Measurements from ENCODE around the gene SAE1. TPM values are rescaled to one million over a fixed set of nuclear protein-coding genes. Genes with fewer than 3 reads are reported as not detected.

SAE1 gene
- total RNA-seq, 1 donor from 2014 or later = 96.2 TPM

- DNase-seq (ENCODE audit: low spot score in 2 of 2) (no peak), FAIRE-seq (no peak)
These were observed 69.9 kb downstream of the SAE1 start for GRCh38 chr19:47200530-47200929.

DNA sequence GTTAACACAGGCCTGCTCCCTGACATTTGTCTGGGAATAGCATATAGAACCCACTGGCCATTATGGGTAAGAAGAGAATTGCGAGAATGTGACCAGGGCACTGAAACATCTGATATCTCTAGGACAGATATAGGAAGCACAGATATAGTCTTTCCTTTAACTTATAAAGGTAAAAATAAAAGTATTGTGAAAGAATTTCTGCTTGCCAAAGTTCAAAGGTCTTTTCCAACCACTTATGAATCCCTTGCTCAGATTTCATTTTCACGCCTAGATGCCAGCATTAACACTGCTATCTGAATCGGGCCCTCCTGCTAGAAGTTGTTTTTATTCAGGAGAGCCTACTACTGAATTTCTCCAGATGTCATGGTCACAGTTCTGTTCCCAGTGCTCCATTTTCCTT is 72.6 kb downstream of the SAE1 start:
- FAIRE-seq = no peak
- DNase-seq (ENCODE audit: low spot score in 2 of 2) = no peak

GRCh38 chr19:47209319-47210179 is 78.9 kb downstream of the SAE1 start:
- no peak for DNase-seq (ENCODE audit: low spot score in 2 of 2)
- no peak for FAIRE-seq

DNA sequence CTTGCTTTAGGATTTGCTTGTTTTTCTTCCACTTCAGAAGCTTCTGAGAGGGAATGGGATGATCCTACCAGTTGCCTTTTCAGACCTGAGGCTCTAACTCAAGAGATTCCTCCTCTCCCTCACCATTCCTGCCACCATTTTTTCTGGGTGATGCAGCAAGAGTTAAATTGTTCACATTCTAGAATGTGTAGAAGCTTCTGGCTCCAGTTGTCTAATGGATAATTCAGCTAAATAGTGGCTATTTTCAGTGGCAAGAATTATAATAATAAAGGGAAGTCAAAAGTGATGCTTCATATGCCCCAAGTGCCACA is 79.5 kb downstream of the SAE1 start:
- FAIRE-seq (no peak), DNase-seq (ENCODE audit: low spot score in 2 of 2) (no peak)

DNA sequence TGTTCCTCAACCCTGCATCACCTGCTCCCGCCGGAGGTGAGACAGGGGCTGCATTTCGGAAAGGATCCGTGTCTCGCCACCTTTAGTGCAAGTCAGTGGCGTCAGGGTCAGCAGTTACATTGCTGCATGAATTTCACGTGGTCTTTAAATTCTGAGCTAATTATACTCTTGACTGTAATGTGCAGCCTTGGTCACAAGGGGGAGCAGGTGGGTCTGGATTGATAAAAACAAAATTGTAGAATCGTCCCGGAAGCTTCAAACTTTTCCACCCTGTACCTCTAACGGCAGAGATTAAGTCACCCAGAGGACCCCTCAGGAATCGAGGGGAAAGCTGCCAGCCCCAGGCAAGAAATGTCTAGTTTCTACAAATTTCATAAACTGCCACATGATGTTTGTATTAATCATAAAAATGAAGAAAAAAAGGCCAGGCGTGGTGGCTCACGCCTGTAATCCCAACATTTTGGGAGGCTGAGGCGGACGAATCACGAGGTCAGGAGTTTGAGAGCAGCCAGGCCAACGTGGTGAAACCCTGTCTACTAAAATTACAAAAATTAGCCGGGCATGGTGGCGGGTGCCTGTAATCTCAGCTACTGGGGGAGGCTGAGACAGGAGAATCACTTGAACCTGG is 80.2 kb downstream of the SAE1 start:
- FAIRE-seq (no peak), DNase-seq (ENCODE audit: low spot score in 2 of 2) (peak; percentile 50 to 72)

DNA sequence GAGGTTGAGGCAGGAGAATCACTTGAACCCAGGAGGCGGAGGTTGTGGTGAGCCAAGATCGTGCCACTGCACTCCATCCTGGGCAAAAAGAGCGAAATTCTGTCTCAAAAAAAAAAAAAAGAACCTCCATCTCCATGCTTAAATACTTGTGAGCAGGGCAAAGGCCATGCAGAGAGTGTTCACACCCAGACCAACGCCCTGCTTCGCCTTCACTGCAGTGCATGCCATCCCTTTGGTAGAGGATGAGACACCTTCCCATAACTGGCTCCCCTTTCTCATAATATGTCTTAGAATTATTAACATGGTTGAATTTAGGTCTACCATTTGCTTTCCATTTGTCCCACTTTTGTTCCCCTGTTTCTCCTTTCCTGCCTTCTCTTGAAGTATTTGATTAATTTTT is 84.9 kb downstream of the SAE1 start:
- FAIRE-seq = no peak
- DNase-seq (ENCODE audit: low spot score in 2 of 2) = no peak

GRCh38 chr19:47221080-47221841 is 90.6 kb downstream of the SAE1 start:
- DNase-seq (ENCODE audit: low spot score in 2 of 2) (no peak), FAIRE-seq (no peak)

GRCh38 chr19:47221890-47222289 is 91.3 kb downstream of the SAE1 start:
- DNase-seq (ENCODE audit: low spot score in 2 of 2) = no peak
- FAIRE-seq = no peak

DNA sequence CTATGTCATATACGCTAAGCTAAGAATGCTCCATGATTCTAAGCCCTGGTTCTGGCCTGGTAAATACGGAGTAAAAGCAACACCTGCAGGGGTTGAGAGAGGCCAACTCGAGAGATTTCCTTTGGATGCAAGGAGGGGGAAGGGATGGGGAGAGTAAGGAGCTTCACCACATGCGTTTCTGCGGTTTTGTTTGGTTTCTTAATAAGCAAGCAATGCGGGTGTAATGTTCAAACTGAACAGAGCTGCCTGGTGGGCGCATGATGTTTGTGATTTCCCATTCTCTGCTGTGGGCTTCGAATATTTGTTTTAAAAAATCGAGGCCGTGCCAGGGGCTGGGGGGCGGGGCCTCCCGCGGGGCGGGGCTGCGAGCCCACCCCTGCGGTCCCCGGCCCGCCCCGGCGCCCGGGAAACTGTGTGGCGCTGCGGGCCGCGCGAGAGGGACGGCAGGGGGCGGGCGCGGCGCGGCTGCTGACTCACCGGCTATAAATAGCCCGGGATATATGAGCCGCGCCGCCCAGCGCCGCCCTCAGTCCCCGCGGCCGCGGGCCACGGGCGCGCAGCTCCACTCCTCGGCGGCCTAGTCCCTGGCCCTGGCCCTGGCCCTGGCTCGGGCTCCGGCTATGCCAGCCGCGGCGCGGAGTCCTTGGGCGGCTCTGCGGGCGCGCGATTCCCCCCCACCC is 95.3 kb downstream of the SAE1 start:
- no peak for FAIRE-seq

DNA sequence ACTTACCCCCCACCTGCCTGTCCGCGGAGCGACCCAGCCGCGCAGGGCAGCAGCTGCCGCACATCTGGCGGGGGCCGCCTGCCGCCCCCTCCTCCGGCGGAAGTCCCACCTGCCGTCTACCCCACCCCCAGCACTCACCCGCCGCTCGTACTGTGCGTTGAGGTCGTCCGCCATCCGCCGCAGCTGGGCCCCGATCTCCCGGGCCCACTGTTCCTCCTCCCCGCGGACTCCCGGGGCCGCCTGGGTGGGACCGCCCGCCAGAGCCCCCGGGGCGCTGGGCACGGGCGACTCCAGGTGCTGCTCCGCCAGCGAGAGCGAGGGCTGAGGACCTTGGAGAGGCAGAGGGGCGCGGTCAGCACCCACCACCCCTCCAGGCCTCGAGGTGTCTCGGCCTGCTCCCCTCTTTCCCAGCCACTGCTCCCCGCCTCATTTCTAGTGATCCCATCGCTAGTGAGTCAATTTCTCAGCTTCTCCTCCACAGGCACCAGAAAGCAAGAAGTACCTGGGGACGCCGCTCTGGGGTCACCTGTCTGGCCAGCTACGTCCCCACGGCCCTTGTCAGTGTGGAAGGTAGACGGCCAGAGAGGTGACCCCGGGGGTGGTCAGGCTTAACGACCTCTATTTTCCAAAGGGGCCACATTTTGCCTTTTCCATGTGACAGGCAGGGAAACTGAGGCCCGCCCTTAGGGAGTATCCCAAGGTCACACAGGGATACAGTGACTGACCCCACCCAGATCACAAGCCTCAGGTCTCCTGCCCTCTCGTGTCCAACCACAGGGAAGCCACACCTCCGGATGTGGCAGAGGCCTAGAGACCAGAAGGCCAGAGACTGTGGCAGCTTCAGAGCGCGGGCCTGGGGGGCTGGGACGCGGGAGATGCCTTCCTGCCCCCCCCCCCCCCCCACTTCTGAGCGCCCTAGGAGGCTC is 96.1 kb downstream of the SAE1 start:
- FAIRE-seq = no peak
- peak in 1 of 2 donors; percentile 55 for DNase-seq (ENCODE audit: low spot score in 2 of 2)

More for the DNA sequence above, 95.3 kb downstream of the SAE1 start:
- DNase-seq (ENCODE audit: low spot score in 2 of 2) = peak; percentile 99 to 100

GRCh38 chr19:47227352-47228167 is 96.9 kb downstream of the SAE1 start:
- FAIRE-seq = no peak
- DNase-seq (ENCODE audit: low spot score in 2 of 2) = peak in 1 of 2 donors; percentile 58

DNA sequence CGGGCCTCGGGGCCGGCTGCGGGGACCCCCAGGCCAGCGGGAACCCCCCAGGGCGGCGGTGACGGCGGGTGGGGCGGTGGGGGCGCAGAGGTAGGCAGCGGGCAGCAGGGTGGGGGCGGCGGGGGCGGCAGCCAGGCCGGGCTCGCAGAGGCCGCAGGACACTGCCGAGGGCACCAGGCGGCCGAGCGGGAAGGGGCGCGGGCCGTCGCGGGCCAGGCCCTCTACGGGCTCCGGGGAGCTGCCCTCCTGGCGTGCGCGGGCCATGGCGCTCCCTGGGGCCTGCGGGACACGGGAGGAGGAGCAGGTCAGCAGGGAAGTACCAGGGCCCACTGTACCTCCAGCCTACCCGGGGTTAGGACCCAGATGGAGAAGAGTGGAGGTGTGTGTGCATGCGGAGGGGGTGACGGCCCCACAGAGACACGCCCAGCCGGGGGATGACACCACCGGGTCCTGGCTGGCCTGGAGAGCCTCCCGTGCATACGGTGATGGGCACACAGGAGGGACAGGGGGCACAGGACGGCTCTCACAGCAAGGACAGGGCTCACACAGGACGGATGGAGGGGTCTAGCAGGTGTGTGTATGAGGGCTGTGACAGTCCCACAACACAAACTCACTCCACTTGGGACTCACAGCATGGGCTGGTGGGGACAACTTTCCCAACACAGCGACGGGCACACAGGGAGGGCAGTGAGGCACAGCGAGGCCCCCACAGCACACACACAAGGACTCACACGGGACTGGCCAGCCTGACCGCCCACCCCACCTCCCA is 97.7 kb downstream of the SAE1 start:
- peak in 1 of 2 donors; percentile 41 for DNase-seq (ENCODE audit: low spot score in 2 of 2)
- no peak for FAIRE-seq

DNA sequence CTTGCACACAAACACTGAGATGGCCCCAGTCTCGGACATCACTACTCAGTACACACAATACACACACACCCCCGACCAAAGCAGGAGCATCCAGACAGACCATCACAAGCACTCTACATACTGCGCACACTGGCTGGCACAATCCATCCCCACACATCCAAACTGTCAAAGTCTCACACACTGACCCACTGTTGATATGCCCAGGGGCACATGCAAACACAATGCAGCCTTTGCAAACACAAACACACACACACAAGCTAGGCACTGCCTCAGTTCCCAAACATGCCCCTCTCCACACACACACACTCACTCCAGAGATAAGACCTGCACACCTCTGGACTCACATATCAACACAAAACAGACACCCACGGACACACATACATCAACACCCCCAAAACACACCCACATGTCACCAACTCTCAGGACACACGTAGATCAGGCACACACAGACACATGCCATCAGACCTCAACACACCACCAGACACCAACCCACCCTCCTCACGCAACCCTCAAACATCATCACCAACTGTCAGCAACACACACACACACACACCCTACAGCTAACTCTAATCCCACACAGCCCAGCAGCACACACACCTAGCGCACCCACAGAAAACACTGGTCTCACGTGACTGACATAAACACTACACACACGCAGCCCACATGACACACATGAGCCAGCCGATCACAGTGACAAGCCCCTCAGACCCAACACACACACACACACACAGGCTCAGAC is 98.5 kb downstream of the SAE1 start:
- peak in 1 of 2 donors; percentile 31 for DNase-seq (ENCODE audit: low spot score in 2 of 2)
- FAIRE-seq = no peak

DNA sequence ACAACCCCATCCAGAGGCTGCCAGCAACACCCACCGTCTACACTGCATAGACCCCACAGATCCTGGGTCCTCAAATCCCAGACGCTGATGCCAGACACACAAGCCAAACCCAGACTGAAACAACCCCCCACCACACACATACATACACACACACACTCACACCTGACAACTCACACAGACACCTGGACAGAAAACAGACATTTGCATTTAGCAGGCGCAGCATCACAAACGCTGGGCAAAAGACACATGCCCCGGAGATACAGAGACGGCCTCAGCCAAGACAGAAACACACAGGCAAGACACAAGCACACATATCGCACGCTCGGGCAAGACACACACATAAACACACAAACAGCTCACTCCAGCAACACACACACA is 99.0 kb downstream of the SAE1 start:
- FAIRE-seq (no peak), DNase-seq (ENCODE audit: low spot score in 2 of 2) (peak in 1 of 2 donors; percentile 40)

- no peak for FAIRE-seq
- peak; percentile 63 to 70 for DNase-seq (ENCODE audit: low spot score in 2 of 2)
These were observed 99.7 kb downstream of the SAE1 start for GRCh38 chr19:47230054-47230920.

GRCh38 chr19:47230921-47231214 is 100.2 kb downstream of the SAE1 start, which contains the start of gene BBC3:
Gene BBC3, minus strand, starts transcription at chr19:47231199. Its CDS starts 2,768 bp downstream, at chr19:47228431.
- no peak for DNase-seq (ENCODE audit: low spot score in 2 of 2)
- FAIRE-seq = no peak
